Right ventricle myocardium inferior (tissue), 1 donor: ENCODE measurements around the gene HMG20A. TPM values are rescaled to one million over a fixed set of nuclear protein-coding genes. Genes with fewer than 3 reads are reported as not detected.
A peak's percentile ranks its signal among the peaks of the same experiment; 100 is the strongest.

Source experiments
- ATAC-seq: fragments of 200-7000 bp; cut with Tn5 transposase; one replicate; pipeline ENCODE4 v1.9.1; 2020; ENCODE audit warnings: mild to moderate bottlenecking, moderate library complexity
- DNase-seq: peaks from one replicate; pipeline ENCODE4 v3.0.0; 2021; ENCODE audit errors: missing footprints
- intact Hi-C: fragments of 100-400 bp; cut with DNase I; formaldehyde crosslinking; loops from one replicate; pipeline ENCODE4 v1.11.0; 2022
- total RNA-seq: library from RNA; stranded (reverse); fragmentation: NEBNext Ultra II Directional; extraction: Animal tissue kit (Norgen Biotek cat#: 25700); gene quantifications from one replicate; pipeline ENCODE4 v1.2.1, GENCODE V29; 2021
- donor health status: DM: no; HTN: yes; CAD: no; lungs with severe emphysema.

Gene HMG20A
- total RNA-seq, 1 donor from 2014 or later = 30.1 TPM

GRCh38 chr15:77486542-77487468 lies 66.1 kb downstream of the HMG20A start:
- DNase-seq (peak; percentile 13), ATAC-seq (peak; percentile 35)
- intact Hi-C loops = no loop called here

- peak; percentile 59 for ATAC-seq
- intact Hi-C loops = no loop called here
Observed at GRCh38 chr15:77487469-77487842, 66.8 kb downstream of the HMG20A start.

GRCh38 chr15:77487888-77488287 lies 67.2 kb downstream of the HMG20A start:
- ATAC-seq = no peak
- no peak for DNase-seq
- intact Hi-C loops = no loop called here

More at GRCh38 chr15:77487469-77487842, 66.8 kb downstream of the HMG20A start:
- no peak for DNase-seq

- intact Hi-C loops = no loop called here
- no peak for ATAC-seq
- DNase-seq = no peak
Observed at GRCh38 chr15:77489647-77490046, 69.0 kb downstream of the HMG20A start.

GRCh38 chr15:77493324-77493907 lies 72.7 kb downstream of the HMG20A start:
- intact Hi-C loops = no loop called here
- no peak for DNase-seq
- no peak for ATAC-seq

GRCh38 chr15:77494073-77494867 lies 73.6 kb downstream of the HMG20A start:
- no peak for ATAC-seq
- intact Hi-C loops = loop anchor here (2.0 kb wide), 1 partner anchor 307 kb away; no protein-coding TSS in a partner anchor
- no peak for DNase-seq

GRCh38 chr15:77494964-77495363 lies 74.3 kb downstream of the HMG20A start:
- ATAC-seq (no peak), DNase-seq (no peak)
- intact Hi-C loops = loop anchor here (2.0 kb wide), 1 partner anchor 308 kb away; no protein-coding TSS in a partner anchor

GRCh38 chr15:77495838-77496596 lies 75.3 kb downstream of the HMG20A start:
- no peak for DNase-seq
- intact Hi-C loops = loop anchor here (1.0 to 2.0 kb wide), 4 partner anchors 47 to 377 kb away; partner anchors contain the start of genes HMG20A and PEAK1
- no peak for ATAC-seq

- DNase-seq (peak; percentile 95), ATAC-seq (peak; percentile 87)
- intact Hi-C loops = loop anchor here (1.0 to 2.0 kb wide), 3 partner anchors 46 to 377 kb away; partner anchors contain the start of genes HMG20A and PEAK1
Observed at GRCh38 chr15:77496715-77497109, 76.0 kb downstream of the HMG20A start.

- peak; percentile 91 for ATAC-seq
- intact Hi-C loops = loop anchor here (2.0 kb wide), 1 partner anchor 46 kb away; no protein-coding TSS in a partner anchor
Observed at GRCh38 chr15:77497110-77497737, 76.5 kb downstream of the HMG20A start.

GRCh38 chr15:77497942-77498361 lies 77.3 kb downstream of the HMG20A start:
- intact Hi-C loops = loop anchor here (2.0 kb wide), 1 partner anchor 45 kb away; no protein-coding TSS in a partner anchor
- DNase-seq = no peak
- ATAC-seq = peak; percentile 58

More at GRCh38 chr15:77497110-77497737, 76.5 kb downstream of the HMG20A start:
- DNase-seq = peak; percentile 87

GRCh38 chr15:77499087-77499760 lies 78.5 kb downstream of the HMG20A start:
- intact Hi-C loops = no loop called here
- DNase-seq = no peak
- no peak for ATAC-seq

- intact Hi-C loops = no loop called here
- DNase-seq (no peak), ATAC-seq (no peak)
Observed at GRCh38 chr15:77500989-77501388, 80.3 kb downstream of the HMG20A start.

GRCh38 chr15:77502379-77503095 lies 81.8 kb downstream of the HMG20A start:
- DNase-seq = no peak
- intact Hi-C loops = no loop called here
- no peak for ATAC-seq

GRCh38 chr15:77503240-77503639 lies 82.6 kb downstream of the HMG20A start:
- DNase-seq (no peak), ATAC-seq (no peak)
- intact Hi-C loops = no loop called here

- ATAC-seq (no peak), DNase-seq (no peak)
- intact Hi-C loops = no loop called here
Observed at GRCh38 chr15:77503764-77504163, 83.1 kb downstream of the HMG20A start.

- ATAC-seq = no peak
- intact Hi-C loops = no loop called here
Observed at GRCh38 chr15:77504306-77504705, 83.6 kb downstream of the HMG20A start.

More at GRCh38 chr15:77504306-77504705, 83.6 kb downstream of the HMG20A start:
- DNase-seq = no peak
